ENCODE measurements around the gene OGG1. TPM values are rescaled to one million over a fixed set of nuclear protein-coding genes. Genes with fewer than 3 reads are reported as not detected.

The OGG1 gene
- total and polyA plus RNA-seq, 9 of the 15 experiments (the other 6 are each of a cell fraction or from before 2014, with no cell fraction given), result 6.6 to 33.0 (median 24.4) TPM

- TF ChIP-seq, protein P1, sequence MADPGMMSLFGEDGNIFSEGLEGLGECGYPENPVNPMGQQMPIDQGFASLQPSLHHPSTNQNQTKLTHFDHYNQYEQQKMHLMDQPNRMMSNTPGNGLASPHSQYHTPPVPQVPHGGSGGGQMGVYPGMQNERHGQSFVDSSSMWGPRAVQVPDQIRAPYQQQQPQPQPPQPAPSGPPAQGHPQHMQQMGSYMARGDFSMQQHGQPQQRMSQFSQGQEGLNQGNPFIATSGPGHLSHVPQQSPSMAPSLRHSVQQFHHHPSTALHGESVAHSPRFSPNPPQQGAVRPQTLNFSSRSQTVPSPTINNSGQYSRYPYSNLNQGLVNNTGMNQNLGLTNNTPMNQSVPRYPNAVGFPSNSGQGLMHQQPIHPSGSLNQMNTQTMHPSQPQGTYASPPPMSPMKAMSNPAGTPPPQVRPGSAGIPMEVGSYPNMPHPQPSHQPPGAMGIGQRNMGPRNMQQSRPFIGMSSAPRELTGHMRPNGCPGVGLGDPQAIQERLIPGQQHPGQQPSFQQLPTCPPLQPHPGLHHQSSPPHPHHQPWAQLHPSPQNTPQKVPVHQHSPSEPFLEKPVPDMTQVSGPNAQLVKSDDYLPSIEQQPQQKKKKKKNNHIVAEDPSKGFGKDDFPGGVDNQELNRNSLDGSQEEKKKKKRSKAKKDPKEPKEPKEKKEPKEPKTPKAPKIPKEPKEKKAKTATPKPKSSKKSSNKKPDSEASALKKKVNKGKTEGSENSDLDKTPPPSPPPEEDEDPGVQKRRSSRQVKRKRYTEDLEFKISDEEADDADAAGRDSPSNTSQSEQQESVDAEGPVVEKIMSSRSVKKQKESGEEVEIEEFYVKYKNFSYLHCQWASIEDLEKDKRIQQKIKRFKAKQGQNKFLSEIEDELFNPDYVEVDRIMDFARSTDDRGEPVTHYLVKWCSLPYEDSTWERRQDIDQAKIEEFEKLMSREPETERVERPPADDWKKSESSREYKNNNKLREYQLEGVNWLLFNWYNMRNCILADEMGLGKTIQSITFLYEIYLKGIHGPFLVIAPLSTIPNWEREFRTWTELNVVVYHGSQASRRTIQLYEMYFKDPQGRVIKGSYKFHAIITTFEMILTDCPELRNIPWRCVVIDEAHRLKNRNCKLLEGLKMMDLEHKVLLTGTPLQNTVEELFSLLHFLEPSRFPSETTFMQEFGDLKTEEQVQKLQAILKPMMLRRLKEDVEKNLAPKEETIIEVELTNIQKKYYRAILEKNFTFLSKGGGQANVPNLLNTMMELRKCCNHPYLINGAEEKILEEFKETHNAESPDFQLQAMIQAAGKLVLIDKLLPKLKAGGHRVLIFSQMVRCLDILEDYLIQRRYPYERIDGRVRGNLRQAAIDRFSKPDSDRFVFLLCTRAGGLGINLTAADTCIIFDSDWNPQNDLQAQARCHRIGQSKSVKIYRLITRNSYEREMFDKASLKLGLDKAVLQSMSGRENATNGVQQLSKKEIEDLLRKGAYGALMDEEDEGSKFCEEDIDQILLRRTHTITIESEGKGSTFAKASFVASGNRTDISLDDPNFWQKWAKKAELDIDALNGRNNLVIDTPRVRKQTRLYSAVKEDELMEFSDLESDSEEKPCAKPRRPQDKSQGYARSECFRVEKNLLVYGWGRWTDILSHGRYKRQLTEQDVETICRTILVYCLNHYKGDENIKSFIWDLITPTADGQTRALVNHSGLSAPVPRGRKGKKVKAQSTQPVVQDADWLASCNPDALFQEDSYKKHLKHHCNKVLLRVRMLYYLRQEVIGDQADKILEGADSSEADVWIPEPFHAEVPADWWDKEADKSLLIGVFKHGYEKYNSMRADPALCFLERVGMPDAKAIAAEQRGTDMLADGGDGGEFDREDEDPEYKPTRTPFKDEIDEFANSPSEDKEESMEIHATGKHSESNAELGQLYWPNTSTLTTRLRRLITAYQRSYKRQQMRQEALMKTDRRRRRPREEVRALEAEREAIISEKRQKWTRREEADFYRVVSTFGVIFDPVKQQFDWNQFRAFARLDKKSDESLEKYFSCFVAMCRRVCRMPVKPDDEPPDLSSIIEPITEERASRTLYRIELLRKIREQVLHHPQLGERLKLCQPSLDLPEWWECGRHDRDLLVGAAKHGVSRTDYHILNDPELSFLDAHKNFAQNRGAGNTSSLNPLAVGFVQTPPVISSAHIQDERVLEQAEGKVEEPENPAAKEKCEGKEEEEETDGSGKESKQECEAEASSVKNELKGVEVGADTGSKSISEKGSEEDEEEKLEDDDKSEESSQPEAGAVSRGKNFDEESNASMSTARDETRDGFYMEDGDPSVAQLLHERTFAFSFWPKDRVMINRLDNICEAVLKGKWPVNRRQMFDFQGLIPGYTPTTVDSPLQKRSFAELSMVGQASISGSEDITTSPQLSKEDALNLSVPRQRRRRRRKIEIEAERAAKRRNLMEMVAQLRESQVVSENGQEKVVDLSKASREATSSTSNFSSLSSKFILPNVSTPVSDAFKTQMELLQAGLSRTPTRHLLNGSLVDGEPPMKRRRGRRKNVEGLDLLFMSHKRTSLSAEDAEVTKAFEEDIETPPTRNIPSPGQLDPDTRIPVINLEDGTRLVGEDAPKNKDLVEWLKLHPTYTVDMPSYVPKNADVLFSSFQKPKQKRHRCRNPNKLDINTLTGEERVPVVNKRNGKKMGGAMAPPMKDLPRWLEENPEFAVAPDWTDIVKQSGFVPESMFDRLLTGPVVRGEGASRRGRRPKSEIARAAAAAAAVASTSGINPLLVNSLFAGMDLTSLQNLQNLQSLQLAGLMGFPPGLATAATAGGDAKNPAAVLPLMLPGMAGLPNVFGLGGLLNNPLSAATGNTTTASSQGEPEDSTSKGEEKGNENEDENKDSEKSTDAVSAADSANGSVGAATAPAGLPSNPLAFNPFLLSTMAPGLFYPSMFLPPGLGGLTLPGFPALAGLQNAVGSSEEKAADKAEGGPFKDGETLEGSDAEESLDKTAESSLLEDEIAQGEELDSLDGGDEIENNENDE (IDR thresholded peaks at IDR 0.05; ENCODE audit: low read depth, low read length), result no peak
- no peak for TF ChIP-seq DDX20 (tag; IDR thresholded peaks at IDR 0.05; ENCODE audit: low read depth)
- TF ChIP-seq CTBP1 (IDR thresholded peaks at IDR 0.05; ENCODE audit: borderline replicate concordance), result peak; percentile 6; the same call in 1 of the 2 replicates
- TF ChIP-seq KDM2B (CRISPR knock-in tag; IDR thresholded peaks at IDR 0.05), result peak; percentile 9; the same call in 1 of the 2 replicates
- TF ChIP-seq, protein P2, sequence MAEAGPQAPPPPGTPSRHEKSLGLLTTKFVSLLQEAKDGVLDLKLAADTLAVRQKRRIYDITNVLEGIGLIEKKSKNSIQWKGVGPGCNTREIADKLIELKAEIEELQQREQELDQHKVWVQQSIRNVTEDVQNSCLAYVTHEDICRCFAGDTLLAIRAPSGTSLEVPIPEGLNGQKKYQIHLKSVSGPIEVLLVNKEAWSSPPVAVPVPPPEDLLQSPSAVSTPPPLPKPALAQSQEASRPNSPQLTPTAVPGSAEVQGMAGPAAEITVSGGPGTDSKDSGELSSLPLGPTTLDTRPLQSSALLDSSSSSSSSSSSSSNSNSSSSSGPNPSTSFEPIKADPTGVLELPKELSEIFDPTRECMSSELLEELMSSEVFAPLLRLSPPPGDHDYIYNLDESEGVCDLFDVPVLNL (CRISPR knock-in tag; IDR thresholded peaks at IDR 0.05; ENCODE audit: low read depth), result peak; percentile 50; the same call in 1 of the 2 replicates
- TF ChIP-seq NR1H2 (CRISPR knock-in tag; IDR thresholded peaks at IDR 0.05), result 0 out of 2 replicates have a peak, but pooled peaks have one; percentile 79
- TF ChIP-seq LARP7 (IDR thresholded peaks at IDR 0.05), result peak; percentile 100
- TF ChIP-seq NRF1 (conservative IDR thresholded peaks at IDR 0.05 in 1 of 2, IDR thresholded peaks at IDR 0.05 in 1 of 2), result peak; percentile 87 to 90
- TF ChIP-seq, protein P3, sequence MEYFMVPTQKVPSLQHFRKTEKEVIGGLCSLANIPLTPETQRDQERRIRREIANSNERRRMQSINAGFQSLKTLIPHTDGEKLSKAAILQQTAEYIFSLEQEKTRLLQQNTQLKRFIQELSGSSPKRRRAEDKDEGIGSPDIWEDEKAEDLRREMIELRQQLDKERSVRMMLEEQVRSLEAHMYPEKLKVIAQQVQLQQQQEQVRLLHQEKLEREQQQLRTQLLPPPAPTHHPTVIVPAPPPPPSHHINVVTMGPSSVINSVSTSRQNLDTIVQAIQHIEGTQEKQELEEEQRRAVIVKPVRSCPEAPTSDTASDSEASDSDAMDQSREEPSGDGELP (CRISPR knock-in tag; IDR thresholded peaks at IDR 0.05; ENCODE audit: borderline replicate concordance), result peak; percentile 89
- no peak for TF ChIP-seq ZNF197 (CRISPR knock-in tag; IDR thresholded peaks at IDR 0.05; ENCODE audit: low read depth)
- TF ChIP-seq ZNF76 (CRISPR knock-in tag; IDR thresholded peaks at IDR 0.05; ENCODE audit: borderline replicate concordance), result peak; percentile 86; the same call in 1 of the 2 replicates
Measured at GRCh38 chr3:9731206-9732079, 18.3 kb upstream of the OGG1 start, which contains the start of gene BRPF1 (continued).
